Measurements from ENCODE around the gene HHAT. TPM values are rescaled to one million over a fixed set of nuclear protein-coding genes. Genes with fewer than 3 reads are reported as not detected.

HHAT gene
- total and polyA plus RNA-seq, 4 donors: 1.2 to 11.3 (median 3.8) TPM

DNA sequence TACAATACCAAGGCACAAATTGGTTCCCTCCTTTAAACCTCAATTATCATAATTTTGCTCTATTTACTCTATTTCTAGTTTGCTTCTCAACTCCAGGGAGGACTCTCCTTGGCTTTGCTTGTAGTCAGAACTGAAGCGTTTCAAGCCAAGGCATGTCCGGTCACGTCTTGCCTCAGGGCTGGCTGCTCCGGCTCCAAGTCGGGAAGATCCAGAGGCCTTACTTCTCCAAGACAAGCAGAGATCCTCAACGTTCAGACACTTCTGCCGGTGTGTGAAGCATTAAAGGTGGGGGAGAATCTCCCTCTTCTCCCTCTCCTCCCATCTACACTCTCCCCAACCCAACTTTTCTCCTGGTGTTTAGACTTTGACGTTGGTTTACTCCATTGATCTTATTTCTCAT is 7.2 kb upstream of the HHAT start:
- no peak for DNase-seq
- peaks cover 0 to 2% (median 0%) of the 10 kb centered on the region in 3 donors for H3K27me3 ChIP-seq (ENCODE audit: control insufficient read depth in 3 of 3, insufficient read depth in 3 of 3, low read length in 2 of 3)
- H3K9me3 ChIP-seq (ENCODE audit: control insufficient read depth in 4 of 4, insufficient read depth in 3 of 4, low read length in 3 of 4): no peaks in the 10 kb centered on the region
- TF ChIP-seq, protein P1, sequence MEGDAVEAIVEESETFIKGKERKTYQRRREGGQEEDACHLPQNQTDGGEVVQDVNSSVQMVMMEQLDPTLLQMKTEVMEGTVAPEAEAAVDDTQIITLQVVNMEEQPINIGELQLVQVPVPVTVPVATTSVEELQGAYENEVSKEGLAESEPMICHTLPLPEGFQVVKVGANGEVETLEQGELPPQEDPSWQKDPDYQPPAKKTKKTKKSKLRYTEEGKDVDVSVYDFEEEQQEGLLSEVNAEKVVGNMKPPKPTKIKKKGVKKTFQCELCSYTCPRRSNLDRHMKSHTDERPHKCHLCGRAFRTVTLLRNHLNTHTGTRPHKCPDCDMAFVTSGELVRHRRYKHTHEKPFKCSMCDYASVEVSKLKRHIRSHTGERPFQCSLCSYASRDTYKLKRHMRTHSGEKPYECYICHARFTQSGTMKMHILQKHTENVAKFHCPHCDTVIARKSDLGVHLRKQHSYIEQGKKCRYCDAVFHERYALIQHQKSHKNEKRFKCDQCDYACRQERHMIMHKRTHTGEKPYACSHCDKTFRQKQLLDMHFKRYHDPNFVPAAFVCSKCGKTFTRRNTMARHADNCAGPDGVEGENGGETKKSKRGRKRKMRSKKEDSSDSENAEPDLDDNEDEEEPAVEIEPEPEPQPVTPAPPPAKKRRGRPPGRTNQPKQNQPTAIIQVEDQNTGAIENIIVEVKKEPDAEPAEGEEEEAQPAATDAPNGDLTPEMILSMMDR (IDR thresholded peaks at IDR 0.05; ENCODE audit: control extremely low read depth, extremely low read depth): no peak
- no peaks in the 10 kb centered on the region for H3K36me3 ChIP-seq (ENCODE audit: control insufficient read depth in 4 of 4, insufficient read depth in 4 of 4, low read length in 4 of 4)
- H3K27ac ChIP-seq (ENCODE audit: low read depth in 1 of 2, low read length in 1 of 2): no peak overlapping the region
- WGBS, 2 donors: 88 to 89% methylated on average over 8 of the region's 8 CpGs
- no peak for ATAC-seq (ENCODE audit: insufficient read depth, low FRiP score)
- no peaks in the 10 kb centered on the region for H3K4me1 ChIP-seq (ENCODE audit: control insufficient read depth in 5 of 5, insufficient read depth in 5 of 5, low read length in 5 of 5)
- no peak overlapping the region for H3K4me3 ChIP-seq
- no peak overlapping the region for H3K9ac ChIP-seq (ENCODE audit: insufficient read depth in 1 of 2, low read length in 2 of 2)

DNA sequence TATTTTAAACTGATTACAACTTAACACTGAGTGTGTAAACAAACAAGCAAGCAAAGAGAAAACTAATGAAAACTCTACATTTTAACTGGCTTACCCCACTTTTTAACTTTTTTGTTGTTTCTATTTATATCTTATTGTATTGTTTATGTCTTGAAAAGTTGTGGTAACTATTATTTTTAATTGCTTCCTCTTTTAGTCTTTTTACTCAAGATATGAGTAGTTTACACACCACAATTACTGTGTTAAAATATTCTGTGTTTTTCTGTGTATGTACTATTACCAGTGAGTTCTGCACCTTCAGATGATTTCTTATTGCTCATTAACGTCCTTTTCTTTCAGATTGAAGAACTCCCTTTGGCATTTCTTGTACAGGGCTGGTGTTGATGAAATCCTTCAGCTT is 4.7 kb upstream of the HHAT start:
- DNase-seq: no peak
- 75 to 79% methylated on average over 1 of the region's 1 CpG for WGBS, 2 donors
- H3K4me3 ChIP-seq: no peak overlapping the region
- TF ChIP-seq, protein P1 (IDR thresholded peaks at IDR 0.05; ENCODE audit: control extremely low read depth, extremely low read depth): no peak
- no peak overlapping the region for H3K27ac ChIP-seq (ENCODE audit: low read depth in 1 of 2, low read length in 1 of 2)
- no peak overlapping the region for H3K9ac ChIP-seq (ENCODE audit: insufficient read depth in 1 of 2, low read length in 2 of 2)
- no peaks in the 10 kb centered on the region for H3K27me3 ChIP-seq (ENCODE audit: control insufficient read depth in 3 of 3, insufficient read depth in 3 of 3, low read length in 2 of 3)
- peaks cover 0 to 8% (median 0%) of the 10 kb centered on the region in 5 donors for H3K4me1 ChIP-seq (ENCODE audit: control insufficient read depth in 5 of 5, insufficient read depth in 5 of 5, low read length in 5 of 5)
- no peak for ATAC-seq (ENCODE audit: insufficient read depth, low FRiP score)
- H3K36me3 ChIP-seq (ENCODE audit: control insufficient read depth in 4 of 4, insufficient read depth in 4 of 4, low read length in 4 of 4): no peaks in the 10 kb centered on the region
- H3K9me3 ChIP-seq (ENCODE audit: control insufficient read depth in 4 of 4, insufficient read depth in 3 of 4, low read length in 3 of 4): no peaks in the 10 kb centered on the region

DNA sequence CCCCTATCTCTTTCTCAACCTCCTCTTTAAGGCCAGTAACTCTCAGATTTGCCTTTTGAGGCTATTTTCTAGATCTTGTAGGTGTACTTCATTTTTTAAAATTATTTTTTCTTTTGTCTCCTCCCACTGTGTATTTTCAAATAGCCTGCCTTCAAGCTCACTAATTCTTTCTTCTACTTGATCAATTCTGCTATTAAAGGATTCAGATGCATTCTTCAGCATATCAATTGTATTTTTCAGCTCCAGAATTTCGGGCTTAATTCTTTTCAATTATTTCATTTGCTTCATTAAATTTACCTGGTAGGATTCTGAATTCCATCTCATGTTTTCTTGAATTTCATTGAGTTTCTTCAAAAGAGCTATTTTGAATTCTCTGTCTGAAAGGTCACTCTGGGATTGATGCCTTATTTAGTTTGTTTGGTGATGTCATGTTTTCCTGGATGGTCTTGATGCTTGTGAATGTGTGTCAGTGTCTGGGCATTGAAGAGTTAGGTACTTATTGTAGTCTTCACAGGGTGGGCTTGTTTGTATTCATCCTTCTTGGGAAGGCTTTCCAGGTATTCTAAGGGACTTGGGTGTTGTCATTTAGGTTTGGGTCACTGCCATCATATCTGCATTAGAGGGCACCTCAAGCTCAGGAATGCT is 3.6 kb upstream of the HHAT start:
- ATAC-seq (ENCODE audit: insufficient read depth, low FRiP score) (no peak), DNase-seq (no peak)
- Histone ChIP-seq H3K4me1 (ENCODE audit: control insufficient read depth in 5 of 5, insufficient read depth in 5 of 5, low read length in 5 of 5) (peaks cover 0 to 12% (median 0%) of the 10 kb centered on the region in 5 donors), H3K9ac (ENCODE audit: insufficient read depth in 1 of 2, low read length in 2 of 2) (no peak overlapping the region), H3K4me3 (no peak overlapping the region), H3K36me3 (ENCODE audit: control insufficient read depth in 4 of 4, insufficient read depth in 4 of 4, low read length in 4 of 4) (no peaks in the 10 kb centered on the region), H3K27ac (ENCODE audit: low read depth in 1 of 2, low read length in 1 of 2) (no peak overlapping the region), H3K27me3 (ENCODE audit: control insufficient read depth in 3 of 3, insufficient read depth in 3 of 3, low read length in 2 of 3) (no peaks in the 10 kb centered on the region), H3K9me3 (ENCODE audit: control insufficient read depth in 4 of 4, insufficient read depth in 3 of 4, low read length in 3 of 4) (no peaks in the 10 kb centered on the region)
- 87 to 92% methylated on average over 1 of the region's 1 CpG for WGBS, 2 donors
- TF ChIP-seq, protein P1 (IDR thresholded peaks at IDR 0.05; ENCODE audit: control extremely low read depth, extremely low read depth): no peak
